SK-N-SH (cell line): ENCODE results near the gene ANKRD18A. TPM values are rescaled to one million over a fixed set of nuclear protein-coding genes. Genes with fewer than 3 reads are reported as not detected.

Experiments
- CTCF ChIA-PET: fragments of 300-600, 350-600 bp; formaldehyde crosslinking; extraction: SDS; loops from one replicate; lab custom pipeline; 2021; lab: Yijun Ruan, JAX
- POLR2A ChIA-PET: fragments of 350-600 bp; sonication (Branson Sonifier 250); formaldehyde crosslinking; extraction: SDS; loops from one replicate; lab custom pipeline; 2020; ENCODE audit warnings: antibody characterized with exemption, inconsistent platforms; lab: Yijun Ruan, JAX
- DNase-seq: peaks from one replicate; pipeline ENCODE4 v3.0.0; 2012
- H2AFZ ChIP-seq: fragments of 200-600 bp; sonication (generic); 2 replicates; pipeline ENCODE4 v1.8.1; 2016; ENCODE audit warnings: antibody characterized with exemption, mild to moderate bottlenecking, low read depth
- H3F3A ChIP-seq: fragments of 200-600 bp; sonication (generic); replicated peaks from 2 replicates; pipeline ENCODE3; 2016; ENCODE audit warnings: antibody characterized with exemption, mild to moderate bottlenecking; ENCODE audit not compliant: insufficient read depth
- H3K27ac ChIP-seq, 2 experiments: fragments of 200-500 bp in 1 of 2; fragments of 200-600 bp in 1 of 2; sonication (Bioruptor generic) in 1 of 2; sonication (generic), shearing (Covaris generic) in 1 of 2; 2 replicates each; pipeline versions ENCODE4 v1.5.1 to v1.6.1; 2014 to 2016; ENCODE audit warnings: low read depth in 2 of 2, inconsistent platforms in 1 of 2, low read length in 1 of 2, mild to moderate bottlenecking in 1 of 2, mixed read lengths in 1 of 2
- H3K27me3 ChIP-seq: fragments of 200-600 bp; sonication (generic), shearing (Covaris generic); 2 replicates; pipeline ENCODE4 v1.6.1; 2016; ENCODE audit warnings: mixed run types; ENCODE audit not compliant: insufficient read depth
- H3K36me3 ChIP-seq, 2 experiments: fragments of 200-500 bp in 1 of 2; fragments of 200-600 bp in 1 of 2; sonication (Bioruptor generic) in 1 of 2; sonication (generic) in 1 of 2; replicated peaks in 1 of 2; 2 replicates each; pipeline versions ENCODE3 to v1.5.1; 2014 to 2016; ENCODE audit warnings: low read length in 1 of 2, mild to moderate bottlenecking in 1 of 2; ENCODE audit not compliant: insufficient read depth in 2 of 2, control insufficient read depth in 1 of 2
- H3K4me1 ChIP-seq, 2 experiments: fragments of 200-500 bp in 1 of 2; fragments of 200-600 bp in 1 of 2; sonication (Bioruptor generic) in 1 of 2; sonication (generic), shearing (Covaris generic) in 1 of 2; 2 replicates each; pipeline versions ENCODE4 v1.5.1 to v1.6.1; 2014 to 2016; ENCODE audit warnings: low read depth in 1 of 2, low read length in 1 of 2, mixed run types in 1 of 2; ENCODE audit not compliant: insufficient read depth in 2 of 2, control insufficient read depth in 1 of 2
- H3K4me2 ChIP-seq: fragments of 200-600 bp; sonication (generic), shearing (Covaris generic); 2 replicates; pipeline ENCODE4 v1.6.1; 2017; ENCODE audit warnings: mixed run types
- H3K4me3 ChIP-seq, 2 experiments: fragments of 200-500 bp in 1 of 2; fragments of 200-600 bp in 1 of 2; sonication (Bioruptor generic) in 1 of 2; sonication (generic), shearing (Covaris generic) in 1 of 2; 2 replicates each; pipeline versions ENCODE4 v1.5.1 to v1.8.1; 2014 to 2016; ENCODE audit warnings: low read depth in 2 of 2, inconsistent platforms in 1 of 2, low read length in 1 of 2, mild to moderate bottlenecking in 1 of 2, mixed read lengths in 1 of 2, moderate library complexity in 1 of 2
- H3K79me2 ChIP-seq: fragments of 200-600 bp; sonication (generic); 2 replicates; pipeline ENCODE4 v1.8.1; 2017; ENCODE audit warnings: mild to moderate bottlenecking; ENCODE audit not compliant: insufficient read depth
- H3K9ac ChIP-seq: fragments of 200-600 bp; sonication (generic); 2 replicates; pipeline ENCODE4 v1.6.1; 2017; ENCODE audit warnings: mixed run types
- H3K9me2 ChIP-seq: fragments of 200-600 bp; sonication (generic); 2 replicates; pipeline ENCODE4 v1.6.1; 2017; ENCODE audit warnings: mixed run types
- H3K9me3 ChIP-seq: fragments of 200-600 bp; sonication (generic); 2 replicates; pipeline ENCODE4 v1.6.1; 2017; ENCODE audit warnings: mixed run types, mild to moderate bottlenecking, moderate library complexity
- H4K20me1 ChIP-seq: fragments of 200-600 bp; sonication (generic); 2 replicates; pipeline ENCODE4 v1.6.1; 2017; ENCODE audit warnings: mild to moderate bottlenecking, mixed run types; ENCODE audit not compliant: insufficient read depth
- CHD2 ChIP-seq: fragments of 150-350 bp; IDR thresholded peaks from 2 replicates; pipeline ENCODE4 v1.6.1; 2018; ENCODE audit warnings: low read length; ENCODE audit not compliant: partially characterized antibody
- ELF1 ChIP-seq: IDR thresholded peaks from 2 replicates; pipeline ENCODE4 v1.4.0; 2012
- EP300 ChIP-seq, 2 experiments: IDR thresholded peaks; 2 replicates each; pipeline versions ENCODE4 v1.4.0 to v1.6.1; 2012; ENCODE audit warnings: borderline replicate concordance in 1 of 2, low read depth in 1 of 2, low read length in 1 of 2
- EZH2phosphoT487 ChIP-seq: fragments of 200-600 bp; sonication (generic); IDR thresholded peaks from 2 replicates; pipeline ENCODE4 v1.6.1; 2017; ENCODE audit warnings: low read depth, mixed run types, mild to moderate bottlenecking, antibody characterized with exemption, moderate library complexity, borderline replicate concordance
- GATA2 ChIP-seq: sonication (generic); formaldehyde crosslinking; IDR thresholded peaks from 2 replicates; pipeline ENCODE4 v1.5.0; 2020; ENCODE audit warnings: mild to moderate bottlenecking, missing genetic modification reagents
- JUND ChIP-seq: IDR thresholded peaks from 2 replicates; pipeline ENCODE4 v1.4.0; 2012
- MEF2A ChIP-seq: IDR thresholded peaks from 2 replicates; pipeline ENCODE4 v1.4.0; 2012; ENCODE audit warnings: low read depth, borderline replicate concordance
- MXI1 ChIP-seq: IDR thresholded peaks from 2 replicates; pipeline ENCODE4 v1.6.1; 2012; ENCODE audit warnings: mild to moderate bottlenecking, low read depth, low read length, improper control_type of control experiment
- NFIC ChIP-seq: IDR thresholded peaks from 2 replicates; pipeline ENCODE4 v1.4.0; 2012; ENCODE audit warnings: borderline replicate concordance
- POLR2AphosphoS5 ChIP-seq: IDR thresholded peaks from 2 replicates; pipeline ENCODE4 v1.6.1; 2012; ENCODE audit warnings: low read depth, low read length
- RCOR1 ChIP-seq: fragments of 150-350 bp; IDR thresholded peaks from 2 replicates; pipeline ENCODE4 v1.6.1; 2017; ENCODE audit warnings: antibody characterized with exemption, low read length
- RFX5 ChIP-seq: IDR thresholded peaks from 2 replicates; pipeline ENCODE4 v1.6.1; 2012; ENCODE audit warnings: mild to moderate bottlenecking, improper control_type of control experiment, low read length
- SIN3A ChIP-seq: IDR thresholded peaks from 2 replicates; pipeline ENCODE4 v1.6.1; 2012; ENCODE audit warnings: low read depth, mild to moderate bottlenecking, low read length, moderate library complexity, borderline replicate concordance
- SMC3 ChIP-seq: IDR thresholded peaks from 2 replicates; pipeline ENCODE4 v1.6.1; 2012; ENCODE audit warnings: low read depth, low read length, improper control_type of control experiment
- YY1 ChIP-seq: IDR thresholded peaks from 2 replicates; pipeline ENCODE4 v1.4.0; 2012; ENCODE audit warnings: low read depth, mild to moderate bottlenecking
- WGBS: methylation state at CpG from one replicate; pipeline ENCODE4 v1.1.6; 2017; ENCODE audit warnings: low lambda C conversion rate; 5-methylcytosine and 5-hydroxymethylcytosine counted together
- polyA plus RNA-seq, 3 experiments: library from polyadenylated mRNA; depleted of rRNA; stranded (reverse); fragments of >200 nt; gene quantifications; 2 replicates each; pipeline ENCODE4 v1.2.3, GENCODE V29; 2012
- TF ChIP-seq, protein P1 (sequence below): IDR thresholded peaks from 2 replicates; pipeline ENCODE4 v1.6.1; 2012; ENCODE audit warnings: mild to moderate bottlenecking, low read depth, low read length, moderate library complexity
- TF ChIP-seq, protein P2 (sequence below): IDR thresholded peaks from 2 replicates; pipeline ENCODE4; 2012
- TF ChIP-seq, protein P3 (sequence below): IDR thresholded peaks from 2 replicates; pipeline ENCODE4 v1.4.0; 2012; ENCODE audit warnings: low read depth, borderline replicate concordance

Gene ANKRD18A
- polyA plus RNA-seq, 1 of the 3 experiments (the other 2 are of a cell fraction): 0.02 TPM

DNA sequence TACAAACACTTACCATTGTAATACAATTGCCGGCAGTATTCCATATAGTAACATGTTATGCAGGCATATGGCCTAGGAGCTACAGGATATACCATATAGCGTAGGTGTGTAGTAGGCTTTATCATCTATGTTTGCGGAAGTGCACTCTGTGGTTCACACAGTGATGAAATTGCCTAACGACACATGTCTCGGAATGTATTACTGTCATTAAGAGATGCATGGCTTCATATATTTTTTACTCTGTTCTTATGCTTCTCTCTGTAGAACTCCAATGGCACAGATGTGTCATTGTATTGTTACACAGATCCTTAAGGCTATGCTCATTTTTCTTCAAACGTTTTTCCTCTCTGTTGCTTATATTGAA is 19.2 kb upstream of the ANKRD18A start (continued):
- TF ChIP-seq, protein P1, sequence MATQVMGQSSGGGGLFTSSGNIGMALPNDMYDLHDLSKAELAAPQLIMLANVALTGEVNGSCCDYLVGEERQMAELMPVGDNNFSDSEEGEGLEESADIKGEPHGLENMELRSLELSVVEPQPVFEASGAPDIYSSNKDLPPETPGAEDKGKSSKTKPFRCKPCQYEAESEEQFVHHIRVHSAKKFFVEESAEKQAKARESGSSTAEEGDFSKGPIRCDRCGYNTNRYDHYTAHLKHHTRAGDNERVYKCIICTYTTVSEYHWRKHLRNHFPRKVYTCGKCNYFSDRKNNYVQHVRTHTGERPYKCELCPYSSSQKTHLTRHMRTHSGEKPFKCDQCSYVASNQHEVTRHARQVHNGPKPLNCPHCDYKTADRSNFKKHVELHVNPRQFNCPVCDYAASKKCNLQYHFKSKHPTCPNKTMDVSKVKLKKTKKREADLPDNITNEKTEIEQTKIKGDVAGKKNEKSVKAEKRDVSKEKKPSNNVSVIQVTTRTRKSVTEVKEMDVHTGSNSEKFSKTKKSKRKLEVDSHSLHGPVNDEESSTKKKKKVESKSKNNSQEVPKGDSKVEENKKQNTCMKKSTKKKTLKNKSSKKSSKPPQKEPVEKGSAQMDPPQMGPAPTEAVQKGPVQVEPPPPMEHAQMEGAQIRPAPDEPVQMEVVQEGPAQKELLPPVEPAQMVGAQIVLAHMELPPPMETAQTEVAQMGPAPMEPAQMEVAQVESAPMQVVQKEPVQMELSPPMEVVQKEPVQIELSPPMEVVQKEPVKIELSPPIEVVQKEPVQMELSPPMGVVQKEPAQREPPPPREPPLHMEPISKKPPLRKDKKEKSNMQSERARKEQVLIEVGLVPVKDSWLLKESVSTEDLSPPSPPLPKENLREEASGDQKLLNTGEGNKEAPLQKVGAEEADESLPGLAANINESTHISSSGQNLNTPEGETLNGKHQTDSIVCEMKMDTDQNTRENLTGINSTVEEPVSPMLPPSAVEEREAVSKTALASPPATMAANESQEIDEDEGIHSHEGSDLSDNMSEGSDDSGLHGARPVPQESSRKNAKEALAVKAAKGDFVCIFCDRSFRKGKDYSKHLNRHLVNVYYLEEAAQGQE: no peak
- TF ChIP-seq POLR2AphosphoS5 (no peak), SMC3 (no peak), EZH2phosphoT487 (no peak)

DNA sequence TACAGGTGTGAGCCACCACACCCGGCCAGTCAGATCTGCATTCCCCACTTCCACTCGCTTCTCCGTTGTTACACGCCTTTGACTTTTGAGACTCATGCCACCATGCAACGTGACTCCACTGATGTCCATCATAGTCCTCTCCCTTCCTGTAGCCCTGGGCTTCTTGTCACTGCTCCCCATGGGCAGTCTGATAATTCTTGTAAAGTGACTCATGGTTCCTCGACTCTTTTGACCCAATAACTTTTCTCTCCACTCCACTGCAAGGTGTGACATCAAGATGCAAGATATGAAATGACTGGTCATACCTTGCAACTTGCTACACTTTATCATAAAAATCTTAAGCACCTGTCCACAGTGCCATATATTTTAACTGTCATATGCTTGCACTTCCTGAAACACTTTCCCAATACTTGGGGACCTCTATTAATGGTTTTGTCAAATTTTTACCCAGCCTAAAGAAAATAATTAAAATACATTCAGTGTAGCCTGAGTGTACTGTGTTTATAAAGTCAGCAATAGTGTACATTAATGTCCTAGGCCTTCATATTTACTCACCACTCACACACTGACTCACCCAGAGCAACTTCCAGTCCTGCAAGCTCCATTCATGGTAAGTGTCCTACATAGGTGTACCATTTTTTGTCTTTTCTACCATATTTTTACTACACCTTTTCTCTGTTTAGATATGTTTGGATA is 18.6 kb upstream of the ANKRD18A start:
- H3K9me3 ChIP-seq: no peaks in the 10 kb centered on the region
- no peak overlapping the region for H2AFZ ChIP-seq
- no peak overlapping the region for H3K27ac ChIP-seq
- no peaks in the 10 kb centered on the region for H3K9me2 ChIP-seq
- no peaks in the 10 kb centered on the region for H3F3A ChIP-seq
- H3K9ac ChIP-seq: no peak overlapping the region
- 66% methylated on average over 6 of the region's 6 CpGs for WGBS
- ChIA-PET POLR2A (no interaction called here), CTCF (no interaction called here)
- TF ChIP-seq MXI1 (no peak), ELF1 (no peak), MEF2A (no peak), SIN3A (no peak), EP300 (IDR thresholded peaks at IDR 0.05; ENCODE audit: borderline replicate concordance in 1 of 2, low read depth in 1 of 2, low read length in 1 of 2) (no peak), GATA2 (CRISPR knock-in tag) (no peak), YY1 (no peak), CHD2 (no peak), RFX5 (no peak), JUND (no peak), NFIC (no peak), RCOR1 (no peak)
- TF ChIP-seq, protein P2, sequence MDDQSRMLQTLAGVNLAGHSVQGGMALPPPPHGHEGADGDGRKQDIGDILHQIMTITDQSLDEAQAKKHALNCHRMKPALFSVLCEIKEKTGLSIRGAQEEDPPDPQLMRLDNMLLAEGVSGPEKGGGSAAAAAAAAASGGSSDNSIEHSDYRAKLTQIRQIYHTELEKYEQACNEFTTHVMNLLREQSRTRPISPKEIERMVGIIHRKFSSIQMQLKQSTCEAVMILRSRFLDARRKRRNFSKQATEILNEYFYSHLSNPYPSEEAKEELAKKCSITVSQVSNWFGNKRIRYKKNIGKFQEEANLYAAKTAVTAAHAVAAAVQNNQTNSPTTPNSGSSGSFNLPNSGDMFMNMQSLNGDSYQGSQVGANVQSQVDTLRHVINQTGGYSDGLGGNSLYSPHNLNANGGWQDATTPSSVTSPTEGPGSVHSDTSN: no peak
- TF ChIP-seq, protein P3, sequence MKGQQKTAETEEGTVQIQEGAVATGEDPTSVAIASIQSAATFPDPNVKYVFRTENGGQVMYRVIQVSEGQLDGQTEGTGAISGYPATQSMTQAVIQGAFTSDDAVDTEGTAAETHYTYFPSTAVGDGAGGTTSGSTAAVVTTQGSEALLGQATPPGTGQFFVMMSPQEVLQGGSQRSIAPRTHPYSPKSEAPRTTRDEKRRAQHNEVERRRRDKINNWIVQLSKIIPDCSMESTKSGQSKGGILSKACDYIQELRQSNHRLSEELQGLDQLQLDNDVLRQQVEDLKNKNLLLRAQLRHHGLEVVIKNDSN: no peak
- no peak for DNase-seq
- no peaks in the 10 kb centered on the region for H3K79me2 ChIP-seq
- H3K36me3 ChIP-seq: no peaks in the 10 kb centered on the region
- no peak overlapping the region for H3K4me2 ChIP-seq
- no peaks in the 10 kb centered on the region for H4K20me1 ChIP-seq
- peaks cover 0 to 4% of the 10 kb centered on the region in 2 experiments; a peak in 1 of 4 replicates for H3K4me1 ChIP-seq
- no peaks in the 10 kb centered on the region for H3K27me3 ChIP-seq
- no peak overlapping the region for H3K4me3 ChIP-seq
